HG03039 (cell line): Measurements from ENCODE around the gene TRPM3.
A peak's percentile ranks its signal among the peaks of the same experiment; 100 is the strongest.

Experiments used
- ATAC-seq: cut with Tn5 transposase; IDR thresholded peaks from one replicate; pipeline ENCODE4 v1.9.1; 2021; ENCODE audit warnings: mild to moderate bottlenecking, moderate library complexity; ENCODE audit not compliant: unreplicated experiment

Gene TRPM3

GRCh38 chr9:70498866-70499265 lies 622.6 kb downstream of the TRPM3 start:
- no peak for ATAC-seq

GRCh38 chr9:70496244-70496643 lies 625.2 kb downstream of the TRPM3 start:
- ATAC-seq: no peak

- no peak for ATAC-seq
Observed at GRCh38 chr9:70495514-70495913, 625.9 kb downstream of the TRPM3 start.

- no peak for ATAC-seq
Observed at GRCh38 chr9:70494221-70494620, 627.2 kb downstream of the TRPM3 start.

- no peak for ATAC-seq
Observed at GRCh38 chr9:70493029-70493428, 628.4 kb downstream of the TRPM3 start.

GRCh38 chr9:70492319-70492777 lies 629.1 kb downstream of the TRPM3 start:
- no peak for ATAC-seq

GRCh38 chr9:70491426-70492318 lies 629.7 kb downstream of the TRPM3 start:
- no peak for ATAC-seq

GRCh38 chr9:70490478-70490877 lies 630.9 kb downstream of the TRPM3 start:
- ATAC-seq: no peak

- ATAC-seq: no peak
Observed at GRCh38 chr9:70488793-70489105, 632.7 kb downstream of the TRPM3 start.

GRCh38 chr9:70488098-70488792 lies 633.2 kb downstream of the TRPM3 start:
- no peak for ATAC-seq

- ATAC-seq: no peak
Observed at GRCh38 chr9:70486127-70486526, 635.3 kb downstream of the TRPM3 start.

GRCh38 chr9:70485273-70485858 lies 636.1 kb downstream of the TRPM3 start:
- ATAC-seq: no peak

- ATAC-seq: peak; percentile 83
Observed at GRCh38 chr9:70484232-70485130, 636.9 kb downstream of the TRPM3 start.

GRCh38 chr9:70481471-70481870 lies 640.0 kb downstream of the TRPM3 start:
- no peak for ATAC-seq

- ATAC-seq: no peak
Observed at GRCh38 chr9:70480405-70480980, 640.9 kb downstream of the TRPM3 start.

GRCh38 chr9:70479880-70480291 lies 641.5 kb downstream of the TRPM3 start:
- no peak for ATAC-seq
